HG03135 (cell line): Measurements from ENCODE around the gene CADM4.
"Not testable (repeated sequence)": the region's sequence is repeated elsewhere in the genome, so short reads cannot be mapped to it uniquely, and the experiment has no call there.

Experiments used
- ATAC-seq: cut with Tn5 transposase; IDR thresholded peaks from one replicate; pipeline ENCODE4 v1.9.1; 2021; ENCODE audit warnings: mild to moderate bottlenecking, moderate library complexity; ENCODE audit not compliant: unreplicated experiment

Gene CADM4

DNA sequence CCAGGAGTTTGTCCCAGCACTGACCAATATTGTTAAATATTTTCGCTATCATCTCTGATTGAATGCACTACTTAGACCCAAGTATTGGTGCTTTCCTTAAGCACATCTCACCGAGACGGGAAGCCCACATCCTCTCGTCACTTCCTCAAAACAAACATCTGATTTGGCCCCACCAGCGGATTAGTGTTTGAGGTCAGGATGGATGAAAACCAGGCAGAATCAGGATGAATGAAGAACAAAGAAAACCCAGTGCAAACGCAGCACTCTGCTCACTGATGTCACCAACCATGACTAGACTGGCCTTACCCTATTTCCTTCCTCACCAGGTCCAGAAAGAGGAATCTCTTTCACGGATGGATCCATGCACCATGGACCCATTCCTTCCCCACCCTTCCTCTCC is 24.4 kb upstream of the CADM4 start:
- ATAC-seq: no peak

DNA sequence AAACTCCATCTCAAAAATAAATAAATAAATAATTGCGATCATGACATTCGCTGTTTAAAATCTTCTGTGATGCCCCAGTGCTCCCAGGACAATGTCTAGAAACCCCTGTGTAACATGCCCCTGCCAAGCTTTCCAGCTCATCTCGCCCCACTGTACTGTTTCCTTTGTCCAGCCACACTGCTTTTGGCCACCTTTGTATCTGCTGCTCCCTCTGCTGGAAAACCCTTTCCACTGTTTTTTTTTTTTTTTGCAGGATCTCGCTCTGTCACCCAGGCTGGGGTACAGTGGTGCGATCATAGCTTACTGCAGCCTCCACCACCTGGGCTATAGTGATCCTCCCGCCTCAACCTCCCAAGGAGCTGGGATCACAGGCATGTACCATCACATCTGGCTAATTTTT is 22.8 kb upstream of the CADM4 start:
- no peak for ATAC-seq

DNA sequence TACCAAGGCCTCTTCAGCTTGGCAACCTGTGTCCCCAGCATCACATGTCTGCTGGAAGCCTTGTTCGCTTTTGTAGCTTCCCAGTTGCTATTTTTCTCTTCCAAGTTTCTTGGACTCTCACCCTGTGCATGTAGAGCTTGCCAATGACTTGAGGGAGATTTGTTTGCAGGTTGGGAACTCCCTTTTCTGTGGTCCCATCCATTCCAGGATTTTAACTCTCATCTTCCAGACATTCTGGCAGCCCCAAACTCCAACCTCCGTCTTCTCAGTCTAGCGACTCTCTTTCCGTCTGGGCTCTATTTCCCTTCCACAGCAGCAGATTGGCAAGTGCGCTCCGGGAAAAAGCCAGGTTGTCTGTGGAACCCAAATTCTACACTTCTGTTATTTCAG is 21.3 kb upstream of the CADM4 start:
- no peak for ATAC-seq

- ATAC-seq: no peak
These were observed 20.8 kb upstream of the CADM4 start for GRCh38 chr19:43660301-43660970.

GRCh38 chr19:43658494-43658893 is 18.8 kb upstream of the CADM4 start:
- no peak for ATAC-seq

GRCh38 chr19:43658001-43658400 is 18.4 kb upstream of the CADM4 start:
- no peak for ATAC-seq

- no peak for ATAC-seq
These were observed 16.8 kb upstream of the CADM4 start for GRCh38 chr19:43656436-43656835.

DNA sequence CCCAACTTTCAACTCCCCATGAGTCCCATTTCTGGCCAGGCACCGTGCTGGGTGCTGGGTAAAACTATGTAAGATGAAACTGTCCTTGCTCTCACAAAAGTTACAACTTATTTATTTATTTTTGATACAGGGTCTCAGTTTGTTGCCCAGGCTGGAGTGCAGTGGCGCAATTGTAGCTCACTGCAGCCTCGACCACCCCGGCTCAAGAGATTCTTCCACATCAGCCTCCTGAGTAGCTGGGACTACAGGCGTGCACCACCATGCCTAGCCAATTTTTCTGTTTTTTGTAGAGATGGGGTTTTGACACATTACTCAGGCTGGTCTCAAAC is 12.9 kb upstream of the CADM4 start:
- ATAC-seq: no peak

GRCh38 chr19:43651758-43652545 is 12.3 kb upstream of the CADM4 start:
- no peak for ATAC-seq

DNA sequence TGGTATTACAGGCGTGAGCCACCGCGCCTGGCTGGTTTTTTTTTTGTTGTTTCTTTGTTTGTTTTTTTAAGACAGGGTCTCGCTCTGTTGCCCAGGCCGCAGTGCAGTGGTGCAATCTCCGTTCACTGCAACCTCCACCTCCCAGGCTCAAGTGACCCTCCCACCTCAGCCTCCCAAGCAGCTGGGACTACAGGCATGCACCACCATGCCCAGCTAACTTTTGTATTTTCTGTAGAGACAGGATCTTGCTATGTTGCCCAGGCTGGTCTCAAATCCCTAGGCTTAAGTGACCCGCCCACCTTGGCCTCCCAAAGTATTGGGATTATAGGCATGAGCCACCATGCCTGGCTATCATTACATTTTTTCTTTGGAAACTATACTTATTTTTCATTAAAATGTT is 10.6 kb upstream of the CADM4 start:
- ATAC-seq: not testable (repeated sequence)

GRCh38 chr19:43649514-43649913 is 9.9 kb upstream of the CADM4 start:
- ATAC-seq: no peak

GRCh38 chr19:43648633-43649032 is 9.0 kb upstream of the CADM4 start:
- ATAC-seq: no peak

- no peak for ATAC-seq
These were observed 4.5 kb upstream of the CADM4 start for GRCh38 chr19:43644181-43644580.

GRCh38 chr19:43643326-43643725 is 3.7 kb upstream of the CADM4 start:
- ATAC-seq: no peak

- no peak for ATAC-seq
These were observed 2.9 kb upstream of the CADM4 start for GRCh38 chr19:43642531-43642930.

DNA sequence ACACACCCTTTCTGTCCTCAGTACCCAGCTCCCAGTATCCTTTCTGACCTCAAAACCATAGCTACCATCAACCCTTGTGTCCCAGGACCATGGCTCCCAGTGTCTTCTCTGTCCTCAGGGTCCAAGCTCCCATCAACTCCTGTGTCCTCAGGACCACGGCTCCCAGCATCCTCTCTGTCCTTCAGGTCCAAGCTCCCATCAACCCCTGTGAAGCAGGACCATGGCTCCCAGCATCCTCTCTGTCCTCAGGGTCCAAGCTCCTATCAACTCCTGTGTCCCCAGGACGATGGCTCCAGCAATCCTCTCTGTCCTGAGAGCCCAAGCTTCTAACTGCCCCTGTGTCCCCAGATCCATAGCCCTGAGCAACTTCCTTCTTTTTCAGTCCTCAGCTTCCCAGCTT is 1.7 kb upstream of the CADM4 start:
- no peak for ATAC-seq

- no peak for ATAC-seq
These were observed 741 bp upstream of the CADM4 start for GRCh38 chr19:43640424-43640757.

GRCh38 chr19:43638995-43639518 is 593 bp downstream of the CADM4 start:
- no peak for ATAC-seq

- ATAC-seq: no peak
These were observed 1.2 kb downstream of the CADM4 start for GRCh38 chr19:43638214-43638994.

GRCh38 chr19:43636121-43636683 is 3.4 kb downstream of the CADM4 start:
- ATAC-seq: no peak

DNA sequence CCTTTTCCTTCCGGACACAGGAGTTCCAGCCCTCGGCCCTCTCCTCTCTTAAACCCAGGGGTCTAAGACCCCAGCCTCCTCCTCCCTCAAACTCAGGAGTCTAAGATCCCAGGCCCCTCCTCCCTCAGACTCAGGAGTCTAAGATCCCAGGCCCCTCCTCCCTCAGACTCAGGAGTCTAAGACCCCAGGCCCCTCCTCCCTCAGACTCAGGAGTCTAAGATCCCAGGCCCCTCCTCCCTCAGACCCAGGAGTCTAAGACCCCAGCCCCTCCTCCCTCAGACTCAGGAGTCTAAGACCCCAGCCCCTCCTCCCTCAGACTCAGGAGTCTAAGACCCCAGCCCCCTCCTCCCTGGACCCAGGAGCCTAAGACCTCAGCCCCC is 4.1 kb downstream of the CADM4 start:
- not testable (repeated sequence) for ATAC-seq
